AG09319 (cell line): ENCODE data around the gene PHYHD1.

Experiments
- DNase-seq: peaks from one replicate; pipeline ENCODE4 v3.0.0-alpha.2; 2010; ENCODE audit warnings: low read depth; ENCODE audit errors: extremely low read depth
- TF ChIP-seq, protein P1 (sequence below): IDR thresholded peaks from 2 replicates; pipeline ENCODE4 v1.5.1; 2011; ENCODE audit warnings: low read depth, mild to moderate bottlenecking, inconsistent platforms, low read length, moderate library complexity

PHYHD1 gene

DNA sequence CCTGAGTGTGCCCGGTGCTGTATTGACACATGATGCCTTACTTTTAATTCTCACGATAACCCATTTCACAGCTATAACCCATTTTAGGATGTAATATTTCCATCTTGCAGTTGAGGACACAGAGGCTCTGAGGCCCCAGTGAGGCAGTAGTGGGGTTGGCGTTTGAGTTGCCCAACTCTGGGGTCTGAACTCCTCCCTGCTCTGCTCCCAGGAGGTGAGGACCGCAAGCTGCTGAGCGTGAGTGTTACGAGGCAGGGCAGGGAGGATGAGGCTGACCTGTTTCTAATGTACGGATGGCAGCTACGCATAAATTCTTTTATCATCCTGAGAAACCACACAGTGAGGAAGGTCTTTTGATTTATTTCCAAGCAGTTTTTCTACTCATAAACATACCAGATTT is 27.4 kb upstream of the PHYHD1 start:
- TF ChIP-seq, protein P1, sequence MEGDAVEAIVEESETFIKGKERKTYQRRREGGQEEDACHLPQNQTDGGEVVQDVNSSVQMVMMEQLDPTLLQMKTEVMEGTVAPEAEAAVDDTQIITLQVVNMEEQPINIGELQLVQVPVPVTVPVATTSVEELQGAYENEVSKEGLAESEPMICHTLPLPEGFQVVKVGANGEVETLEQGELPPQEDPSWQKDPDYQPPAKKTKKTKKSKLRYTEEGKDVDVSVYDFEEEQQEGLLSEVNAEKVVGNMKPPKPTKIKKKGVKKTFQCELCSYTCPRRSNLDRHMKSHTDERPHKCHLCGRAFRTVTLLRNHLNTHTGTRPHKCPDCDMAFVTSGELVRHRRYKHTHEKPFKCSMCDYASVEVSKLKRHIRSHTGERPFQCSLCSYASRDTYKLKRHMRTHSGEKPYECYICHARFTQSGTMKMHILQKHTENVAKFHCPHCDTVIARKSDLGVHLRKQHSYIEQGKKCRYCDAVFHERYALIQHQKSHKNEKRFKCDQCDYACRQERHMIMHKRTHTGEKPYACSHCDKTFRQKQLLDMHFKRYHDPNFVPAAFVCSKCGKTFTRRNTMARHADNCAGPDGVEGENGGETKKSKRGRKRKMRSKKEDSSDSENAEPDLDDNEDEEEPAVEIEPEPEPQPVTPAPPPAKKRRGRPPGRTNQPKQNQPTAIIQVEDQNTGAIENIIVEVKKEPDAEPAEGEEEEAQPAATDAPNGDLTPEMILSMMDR, result no peak
- DNase-seq, result no peak

DNA sequence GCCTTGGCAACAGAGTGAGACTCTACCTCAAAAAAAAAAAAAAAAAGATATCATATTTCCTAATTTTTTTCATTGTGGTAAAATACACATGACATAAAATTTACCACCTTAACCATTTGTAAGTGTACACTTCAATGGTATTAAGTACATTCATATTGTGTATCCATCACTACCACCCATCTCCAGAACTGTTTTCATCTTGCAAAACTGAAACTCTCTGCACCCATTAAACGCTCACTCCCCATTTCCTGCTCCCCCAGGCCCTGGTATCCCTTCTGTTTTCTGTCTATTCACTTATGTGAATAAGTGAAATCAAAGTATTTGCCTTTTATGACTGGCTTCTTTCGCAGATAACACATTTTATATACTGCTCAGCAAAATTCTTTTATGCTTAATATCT is 26.0 kb upstream of the PHYHD1 start:
- TF ChIP-seq, protein P1, result no peak
- no peak for DNase-seq

DNA sequence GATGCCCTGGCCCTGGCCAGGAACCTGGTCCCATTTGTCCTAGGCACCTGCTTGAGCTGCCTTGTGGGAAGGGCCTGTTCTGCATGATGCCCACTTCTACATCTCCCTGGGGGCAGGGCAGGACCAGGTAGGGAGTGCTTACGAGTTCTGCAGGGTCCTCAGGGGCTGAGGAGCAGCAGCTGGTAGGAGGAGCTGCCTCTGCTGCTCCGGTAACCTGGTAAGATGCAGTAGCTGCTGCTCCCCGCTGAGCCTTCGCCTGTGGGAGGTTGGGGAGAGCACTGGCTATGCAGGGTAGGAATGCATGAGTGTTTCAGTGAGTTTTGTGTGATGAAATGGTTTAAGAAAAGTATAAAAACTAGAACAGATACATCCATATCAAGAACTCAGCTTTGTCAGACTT is 25.2 kb upstream of the PHYHD1 start:
- TF ChIP-seq, protein P1, result no peak
- no peak for DNase-seq

DNA sequence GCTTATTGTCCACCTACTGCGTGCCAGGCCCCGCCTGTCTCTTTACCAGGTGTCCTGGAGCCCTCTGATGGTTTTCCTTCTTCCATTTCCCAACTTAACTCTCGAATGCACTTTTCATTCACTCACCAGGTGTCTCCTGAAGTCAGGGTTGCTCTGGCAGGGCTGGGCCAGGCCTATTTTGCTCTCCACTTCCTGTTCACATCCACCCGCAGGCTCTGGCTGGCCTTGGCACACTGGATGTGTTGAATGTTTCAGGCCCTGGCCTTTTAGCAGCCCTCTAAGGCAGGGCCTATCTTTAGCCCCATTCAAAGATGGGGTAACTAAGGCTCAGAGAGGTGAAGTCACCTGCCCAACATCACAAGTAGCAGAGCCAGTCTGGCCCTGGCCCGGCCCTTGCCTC is 22.4 kb upstream of the PHYHD1 start:
- TF ChIP-seq, protein P1, result no peak

DNA sequence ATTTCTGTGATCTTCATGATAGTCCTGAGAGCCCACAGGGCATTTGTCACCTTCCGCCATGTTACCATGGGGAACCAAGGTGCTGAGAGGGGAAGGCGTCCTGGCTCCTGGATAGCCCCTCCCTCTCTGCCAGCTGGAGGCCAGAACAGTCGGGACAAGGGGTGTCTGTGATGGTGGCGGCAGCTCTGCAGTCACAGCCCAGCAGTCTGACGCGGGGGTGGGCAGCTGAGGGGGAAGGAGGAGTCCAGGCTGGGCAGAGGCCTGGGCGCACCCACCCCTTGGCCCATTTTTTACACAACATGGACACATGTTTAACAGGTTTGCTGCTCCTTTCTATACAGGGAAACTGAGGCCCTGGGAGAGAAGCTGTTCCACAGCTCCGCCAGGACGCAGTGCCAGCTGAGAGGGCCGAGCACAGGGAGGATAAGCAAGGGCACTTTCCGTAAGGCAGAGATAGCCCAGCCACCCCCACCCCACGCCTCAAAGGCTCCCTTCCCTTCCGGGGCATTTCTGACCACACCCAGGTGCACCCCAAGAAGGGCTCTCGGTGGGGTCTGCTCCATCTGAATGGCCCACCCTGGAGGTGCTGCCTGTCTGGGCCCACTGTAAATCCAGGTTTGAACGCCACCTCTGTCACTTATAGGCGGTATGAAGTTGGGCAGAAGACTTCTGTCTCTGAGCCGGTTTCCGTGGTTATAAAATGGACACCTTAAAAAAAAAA is 21.8 kb upstream of the PHYHD1 start:
- no peak for DNase-seq
- TF ChIP-seq, protein P1, result no peak

More for the DNA sequence above, 22.4 kb upstream of the PHYHD1 start:
- no peak for DNase-seq

DNA sequence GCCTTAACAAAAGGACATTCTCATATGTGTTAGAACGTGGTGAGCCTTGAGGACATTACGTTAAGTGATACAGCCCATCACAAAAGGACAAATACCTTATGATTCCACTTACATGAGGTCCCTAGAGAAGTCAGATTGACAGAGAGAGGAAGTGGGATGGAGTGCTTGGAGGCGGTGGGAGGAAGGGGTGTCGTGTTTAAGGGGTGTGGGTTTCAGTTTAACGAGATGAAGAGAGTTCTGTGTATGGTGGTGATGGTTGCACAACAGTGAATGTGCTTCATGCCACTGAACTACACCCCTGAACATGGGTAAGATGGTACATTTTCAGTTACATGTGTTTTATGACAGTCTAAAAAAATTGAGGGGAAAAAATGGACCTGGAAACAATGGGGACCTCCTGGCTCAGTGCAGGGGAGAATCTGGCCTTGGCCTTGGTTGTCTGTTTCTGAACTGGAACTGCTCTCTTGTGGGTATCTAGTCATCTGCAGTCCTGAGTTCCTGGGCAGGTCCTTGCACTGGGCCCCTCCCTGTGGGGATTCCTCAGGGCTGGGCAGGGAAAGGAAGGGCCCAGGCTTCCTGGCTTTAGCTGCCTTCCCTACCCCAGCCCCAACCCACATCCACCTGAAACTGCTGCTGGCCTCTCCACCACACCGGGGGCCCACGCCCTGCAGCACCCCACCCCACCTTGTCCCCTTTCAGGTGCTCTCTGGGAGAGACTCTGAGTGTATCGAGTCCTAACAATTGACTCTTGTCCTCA is 21.0 kb upstream of the PHYHD1 start:
- DNase-seq, result no peak
- TF ChIP-seq, protein P1, result no peak

DNA sequence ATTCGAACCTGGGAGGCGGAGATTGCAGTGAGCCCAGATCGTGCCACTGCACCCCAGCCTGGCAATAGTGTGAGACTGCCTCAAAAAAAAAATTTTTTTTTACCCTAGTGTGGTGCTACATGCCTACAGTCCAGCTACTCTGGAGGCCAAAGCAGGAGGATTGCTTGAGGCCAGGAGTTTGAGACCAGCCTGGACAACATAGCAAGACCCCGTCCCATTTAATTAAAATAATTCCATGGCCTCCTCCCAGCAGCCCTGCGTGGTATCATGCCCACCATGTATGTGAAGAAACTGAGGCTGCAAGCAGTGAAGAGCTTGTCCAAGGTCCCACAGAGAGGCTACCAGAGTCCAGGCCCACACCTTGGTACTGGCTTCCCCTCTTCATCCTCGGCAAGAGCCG is 19.4 kb upstream of the PHYHD1 start:
- TF ChIP-seq, protein P1, result no peak
- no peak for DNase-seq
